GM12892 (cell line): ENCODE results near the gene DOCK1.

Source experiments
- DNase-seq: peaks from one replicate; pipeline ENCODE4 v3.0.0; 2011; ENCODE audit not compliant: insufficient read length
- FAIRE-seq: peaks from 2 replicates; lab custom pipeline; 2011; peaks lifted over from hg19 to GRCh38; lab: Jason Lieb, UNC
- POLR2A ChIP-seq: IDR thresholded peaks from 2 replicates; pipeline ENCODE4 v1.6.1; 2011; ENCODE audit warnings: low read depth, low read length, control low read depth
- POLR2AphosphoS5 ChIP-seq: IDR thresholded peaks from 2 replicates; pipeline ENCODE4 v1.6.1; 2011; ENCODE audit warnings: low read depth, low read length, control low read depth
- TAF1 ChIP-seq: IDR thresholded peaks from 2 replicates; pipeline ENCODE4 v1.6.1; 2011; ENCODE audit warnings: low read depth, mild to moderate bottlenecking, control low read depth, low read length, borderline replicate concordance

The DOCK1 gene

DNA sequence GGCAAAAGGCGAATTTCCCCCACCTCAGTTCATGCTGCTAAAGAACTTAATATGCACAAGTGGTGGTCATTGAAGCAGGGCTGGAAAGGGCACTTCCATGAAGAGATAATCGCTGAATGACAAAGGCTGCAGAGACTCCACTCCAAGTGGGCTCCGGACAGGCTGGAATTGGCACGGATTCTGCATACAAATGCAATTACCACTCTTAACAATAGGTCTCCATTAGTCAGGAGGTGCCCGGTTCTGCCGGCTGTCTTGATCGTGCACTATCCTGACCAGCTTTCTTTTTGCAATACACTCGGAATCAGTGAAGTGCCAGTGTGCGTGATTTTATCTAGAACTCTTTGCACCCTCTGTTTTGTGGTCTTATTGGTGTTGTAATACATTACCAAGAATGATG lies 241.4 kb downstream of the DOCK1 start:
- DNase-seq, result no peak
- TF ChIP-seq POLR2A (no peak), POLR2AphosphoS5 (no peak), TAF1 (no peak)
- FAIRE-seq, result no peak

DNA sequence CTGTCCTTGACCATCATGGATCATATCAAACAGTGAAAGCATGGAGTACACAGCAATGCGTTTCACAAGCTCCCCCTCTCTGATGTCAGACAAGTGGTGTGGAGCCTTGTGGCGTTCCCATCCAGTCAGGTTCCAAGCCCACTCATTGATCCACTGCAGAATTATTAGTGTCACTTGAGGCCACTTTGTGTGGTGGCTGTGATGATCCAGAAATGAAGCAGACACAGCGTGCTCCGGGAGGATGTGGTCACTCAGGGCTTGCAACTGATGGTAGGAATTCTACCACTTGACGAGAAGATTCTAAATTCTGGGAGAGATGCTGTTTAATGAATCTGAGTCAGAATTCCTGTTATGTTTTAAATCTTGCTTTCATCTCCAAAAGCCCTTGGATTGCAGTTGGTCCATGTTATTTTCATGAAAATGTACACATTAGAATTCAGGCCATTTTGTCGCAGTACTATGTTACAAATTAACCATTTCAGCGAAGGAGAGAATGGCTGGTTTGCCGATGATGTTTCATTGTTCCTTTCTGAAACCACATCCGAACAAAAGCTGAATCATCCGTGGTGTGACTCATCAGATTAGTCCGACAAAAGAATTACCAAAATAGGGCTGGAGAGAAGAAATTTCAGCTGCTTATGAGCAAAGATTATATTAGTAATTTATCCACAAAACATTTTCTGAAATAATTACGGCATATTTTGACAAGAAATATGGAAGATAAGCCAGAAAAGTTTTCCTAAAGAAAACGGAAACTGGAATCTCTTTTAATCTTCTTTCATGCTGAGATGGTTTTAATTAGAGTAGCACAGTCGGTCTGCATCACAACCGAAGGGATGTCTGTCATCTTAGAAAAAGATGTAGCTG lies 243.1 kb downstream of the DOCK1 start:
- TF ChIP-seq TAF1, result no peak
- TF ChIP-seq POLR2A, result no peak
- DNase-seq (no peak), FAIRE-seq (no peak)

DNA sequence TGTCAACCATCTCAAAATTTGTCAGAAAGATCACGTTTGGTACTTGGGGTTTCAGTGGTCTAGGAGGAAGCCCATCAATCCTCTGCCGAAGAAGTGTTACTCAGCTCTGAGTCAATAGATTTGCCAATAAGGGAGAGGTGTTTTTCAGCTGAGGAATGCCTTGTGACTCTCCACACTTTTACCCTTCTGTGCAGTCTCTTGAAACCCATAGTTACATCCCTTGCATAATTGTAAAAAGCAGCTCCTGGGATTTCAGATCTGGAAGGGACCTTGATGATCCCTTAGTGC lies 243.6 kb downstream of the DOCK1 start:
- FAIRE-seq, result no peak
- TF ChIP-seq POLR2A, result no peak
- no peak for TF ChIP-seq POLR2AphosphoS5
- no peak for TF ChIP-seq TAF1
- no peak for DNase-seq

DNA sequence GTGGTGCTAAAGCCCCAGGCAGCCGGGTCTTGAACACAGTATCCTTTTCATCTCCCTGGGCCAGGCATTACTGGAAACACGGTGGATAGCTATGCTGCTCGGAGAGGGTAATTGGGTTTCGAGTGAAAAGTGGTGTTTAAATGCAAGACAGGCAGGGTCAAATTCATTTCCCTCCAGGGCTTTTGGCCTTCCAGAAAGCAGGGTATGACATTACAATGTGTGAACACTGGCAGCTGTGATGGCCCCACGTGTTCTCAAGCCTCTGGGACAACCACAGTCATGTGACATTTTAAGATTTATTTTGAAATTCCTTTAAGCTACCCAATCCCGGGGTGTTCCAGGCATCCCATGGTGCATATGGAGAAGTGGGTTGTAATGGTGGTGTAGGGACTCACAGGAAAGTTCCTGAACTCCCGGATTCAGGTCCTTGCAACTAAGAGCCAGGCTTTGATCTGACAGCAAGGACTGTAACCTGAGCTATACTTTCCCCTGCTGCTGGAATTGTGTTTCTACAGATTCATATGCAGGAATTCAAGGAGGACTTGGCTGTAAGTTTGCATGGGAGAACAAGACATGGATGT lies 244.4 kb downstream of the DOCK1 start:
- no peak for DNase-seq
- TF ChIP-seq POLR2A (no peak), POLR2AphosphoS5 (no peak), TAF1 (no peak)
- no peak for FAIRE-seq

DNA sequence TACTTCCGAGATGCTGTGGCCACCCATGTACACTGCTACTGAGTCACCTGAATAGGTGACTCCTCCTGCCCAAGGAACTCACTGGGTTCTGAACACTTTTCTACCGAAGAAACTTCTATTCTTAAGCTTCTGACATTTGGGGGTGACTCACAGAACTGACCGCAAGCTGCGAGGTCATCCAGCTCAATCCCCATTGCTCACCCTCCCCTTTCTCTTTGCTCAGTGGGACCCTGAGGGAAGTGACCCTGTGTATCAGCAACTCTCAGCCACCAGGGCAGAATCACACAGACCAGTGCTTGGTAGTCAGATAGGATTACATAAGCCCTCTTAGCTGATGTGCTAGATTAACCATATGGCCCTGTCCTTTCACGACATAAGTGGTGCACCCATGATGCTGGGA lies 244.9 kb downstream of the DOCK1 start:
- no peak for DNase-seq
- TF ChIP-seq TAF1 (no peak), POLR2AphosphoS5 (no peak), POLR2A (no peak)
- FAIRE-seq, result no peak

DNA sequence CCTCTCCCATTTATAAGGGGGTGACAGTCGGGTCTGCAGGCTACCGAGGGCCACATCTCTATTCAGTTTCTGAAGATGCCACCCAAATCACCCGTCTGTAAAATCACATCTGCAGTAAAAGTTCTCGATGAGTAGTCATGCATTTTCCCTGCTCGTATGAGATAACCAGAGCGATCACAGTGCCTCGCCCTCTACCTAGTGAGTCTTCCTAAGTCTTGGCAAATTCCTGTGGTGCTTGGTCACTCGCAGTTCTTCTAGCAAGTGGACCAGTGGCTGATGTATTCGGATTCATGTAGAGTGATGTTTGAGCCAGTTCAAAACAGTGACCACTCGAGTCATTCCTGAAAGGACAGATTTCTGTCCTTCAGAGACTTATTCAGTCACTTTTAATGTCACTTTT lies 246.3 kb downstream of the DOCK1 start:
- TF ChIP-seq POLR2AphosphoS5 (no peak), POLR2A (no peak), TAF1 (no peak)
- FAIRE-seq, result no peak
- DNase-seq, result no peak

DNA sequence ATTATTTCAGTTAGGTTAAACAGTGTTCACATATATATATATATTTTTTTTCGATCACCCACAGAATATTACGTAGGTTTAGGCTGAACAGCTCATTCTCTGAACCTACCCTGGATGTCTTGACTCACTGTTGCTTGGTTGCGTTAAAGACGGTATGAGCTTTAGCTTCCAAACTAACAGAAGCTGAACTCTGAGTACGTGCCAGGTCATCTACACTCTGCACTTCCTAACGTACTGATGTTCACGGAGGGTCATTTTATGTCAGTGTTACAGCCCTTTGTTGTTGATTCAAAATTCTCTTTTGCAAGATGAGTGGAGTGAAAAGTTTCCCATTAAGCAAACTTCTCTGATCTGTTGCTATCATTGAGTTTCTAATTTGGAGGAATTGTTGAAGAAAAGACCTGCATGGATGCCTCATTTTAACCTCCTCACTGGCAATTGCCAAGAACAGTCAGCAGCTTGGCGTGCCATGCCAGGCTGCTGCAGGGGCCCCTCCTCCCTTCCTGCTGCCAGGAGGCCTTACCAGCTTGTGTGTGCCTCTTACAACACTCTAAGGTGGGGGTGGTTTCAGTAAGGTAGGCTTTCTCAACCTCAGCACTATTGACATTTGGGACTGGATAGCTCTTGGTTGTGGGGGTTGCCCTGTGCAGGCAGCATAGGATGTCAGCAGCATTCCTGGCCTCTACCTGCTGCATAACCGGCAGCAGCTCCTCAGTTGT lies 246.9 kb downstream of the DOCK1 start:
- DNase-seq (no peak), FAIRE-seq (no peak)
- no peak for TF ChIP-seq TAF1

DNA sequence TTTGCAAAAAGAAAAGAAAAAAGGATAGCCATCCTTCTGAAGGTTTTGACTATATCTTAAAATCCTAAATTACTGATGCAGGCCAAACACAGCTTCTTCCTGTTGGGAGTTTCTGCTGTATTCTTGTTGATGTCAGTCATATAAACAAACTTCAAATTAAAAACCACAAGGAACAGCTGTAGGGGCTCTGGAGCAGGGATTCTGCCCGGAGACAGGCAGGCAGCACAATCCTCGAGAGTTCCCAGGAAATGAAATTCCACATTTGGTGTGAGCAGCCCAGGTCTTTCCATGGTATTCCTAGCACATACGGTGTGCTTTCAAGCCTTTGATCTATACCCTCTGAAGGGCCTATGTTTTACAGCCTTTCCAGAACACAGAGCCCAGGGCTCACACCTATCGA lies 248.0 kb downstream of the DOCK1 start:
- FAIRE-seq (no peak), DNase-seq (no peak)
- TF ChIP-seq POLR2A (no peak), POLR2AphosphoS5 (no peak), TAF1 (no peak)

DNA sequence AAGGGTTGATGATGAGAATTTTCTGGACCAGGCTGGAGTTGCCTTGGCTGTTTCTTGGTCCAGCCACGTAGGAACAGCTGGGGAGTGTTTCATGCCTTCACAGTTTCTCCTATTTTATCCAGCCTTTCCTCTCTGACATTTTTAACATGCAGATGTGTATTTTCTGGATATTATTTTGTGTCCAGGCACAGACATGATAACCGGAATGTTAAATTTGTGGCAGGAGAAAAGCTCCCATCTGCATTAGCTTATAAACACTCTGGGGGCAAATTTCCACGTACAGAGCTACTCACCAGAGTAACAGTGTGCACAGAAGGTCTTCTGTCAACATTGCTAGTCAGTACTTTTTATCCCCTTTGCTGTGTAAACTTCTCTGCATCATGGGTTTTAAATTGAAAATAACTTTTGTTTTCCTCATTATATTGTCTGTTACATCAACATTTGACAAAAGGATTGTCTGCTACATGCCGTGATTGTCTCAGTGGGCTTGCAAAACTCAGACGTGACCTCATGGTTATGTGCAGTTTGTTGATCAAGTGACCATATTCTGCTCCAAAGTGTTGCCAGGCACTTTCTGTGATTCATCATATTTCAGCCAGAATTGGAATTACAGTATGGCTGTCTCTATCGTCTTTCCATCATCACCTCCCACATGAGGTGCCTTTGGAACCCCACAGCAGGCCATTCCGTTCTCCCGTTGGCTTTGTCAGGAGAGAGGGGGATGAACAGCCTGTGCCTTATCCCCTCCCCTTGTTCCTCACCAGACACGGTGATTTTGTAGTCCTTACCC lies 249.8 kb downstream of the DOCK1 start:
- DNase-seq (no peak), FAIRE-seq (no peak)
- no peak for TF ChIP-seq POLR2A
- TF ChIP-seq TAF1, result no peak
- TF ChIP-seq POLR2AphosphoS5, result no peak

DNA sequence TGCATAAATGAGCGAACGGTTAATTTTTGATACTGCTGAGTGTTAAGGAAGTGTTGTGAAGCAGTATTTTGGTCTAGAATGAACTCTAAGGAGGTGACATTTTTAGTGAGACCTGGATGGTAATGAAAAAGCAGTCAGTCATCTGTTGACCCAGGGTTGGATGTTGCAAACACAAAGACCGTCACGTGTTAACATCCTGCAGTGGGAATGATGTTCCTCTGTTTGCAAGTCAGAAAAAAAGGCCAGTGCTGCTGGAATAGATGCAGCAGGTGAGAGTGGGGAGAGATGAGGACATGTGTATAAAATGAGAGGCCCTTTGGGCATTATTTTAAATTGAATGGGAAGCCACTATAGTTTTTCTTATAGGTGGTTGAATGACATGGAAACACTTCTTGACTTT lies 251.9 kb downstream of the DOCK1 start:
- FAIRE-seq (no peak), DNase-seq (no peak)
- TF ChIP-seq POLR2AphosphoS5 (no peak), POLR2A (no peak), TAF1 (no peak)

DNA sequence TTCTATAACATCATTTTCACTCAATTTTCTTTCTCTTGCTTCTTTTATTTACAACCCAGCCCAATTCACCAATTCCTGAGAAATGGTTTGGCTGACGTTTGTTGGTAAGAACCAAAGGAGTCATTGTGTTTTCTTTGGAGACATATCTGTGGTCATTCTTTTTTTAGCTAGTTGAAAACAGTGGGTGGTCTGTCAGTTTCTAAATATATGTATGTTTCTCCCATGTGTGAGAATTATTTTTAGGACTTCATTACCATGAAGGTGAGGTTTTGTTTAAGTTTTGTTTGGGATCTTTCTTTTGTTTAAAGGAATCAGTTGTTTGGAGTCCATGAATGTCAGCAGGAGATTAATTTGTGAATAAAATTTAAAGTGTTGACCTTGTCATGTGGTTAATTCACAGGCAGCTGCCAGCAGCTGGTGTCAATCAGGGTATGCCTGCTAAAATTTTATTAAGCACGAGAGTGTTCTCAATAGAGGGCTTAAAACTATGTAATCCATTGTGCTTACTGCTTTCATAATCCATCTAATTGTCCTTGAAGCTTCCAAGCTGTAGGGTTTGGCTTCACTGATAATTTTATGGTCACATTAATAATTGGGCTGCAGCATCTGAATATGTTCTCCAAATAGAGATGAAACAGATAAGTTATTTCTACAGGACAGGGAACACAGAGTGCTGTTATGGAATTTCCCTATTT lies 252.4 kb downstream of the DOCK1 start:
- FAIRE-seq (no peak), DNase-seq (no peak)
- TF ChIP-seq POLR2A (no peak), POLR2AphosphoS5 (no peak), TAF1 (no peak)
